Measurements from ENCODE around the gene KNCN.

- TF ChIP-seq CTCF (IDR thresholded peaks at IDR 0.05) (no peak), POLR2A (IDR thresholded peaks at IDR 0.05; ENCODE audit: low read depth) (no peak), POLR2AphosphoS5 (IDR thresholded peaks at IDR 0.05) (no peak)
These were observed 55.7 kb downstream of the KNCN start for GRCh38 chr1:46495778-46496177.
